Motor neuron (in vitro differentiated cells): ENCODE results near the gene PPP1R1C. TPM values are rescaled to one million over a fixed set of nuclear protein-coding genes. Genes with fewer than 3 reads are reported as not detected.
A peak's percentile ranks its signal among the peaks of the same experiment; 100 is the strongest.

Experiments
- ATAC-seq, 8 experiments: fragments of 200-7000 bp; cut with Tn5 transposase; replicated peaks in 6 of 8; 2 replicates each; pipeline ENCODE4 v1.8.0; 2021; ENCODE audit warnings: mild to moderate bottlenecking in 8 of 8, moderate library complexity in 8 of 8
- H3K27ac ChIP-seq, 2 donors: fragments of 250-450 bp; sonication (Bioruptor Pico); 2 replicates each; pipeline ENCODE4 v1.9.0; 2021; ENCODE audit warnings: antibody characterized with exemption in 2 of 2, mild to moderate bottlenecking in 2 of 2, moderate library complexity in 1 of 2
- H3K4me1 ChIP-seq, 2 donors: fragments of 250-450 bp; sonication (Bioruptor Pico); replicated peaks in 1 of 2; 2 replicates each; pipeline ENCODE4 v1.6.1; 2021; ENCODE audit warnings: antibody characterized with exemption in 2 of 2, mild to moderate bottlenecking in 2 of 2, moderate library complexity in 1 of 2
- H3K4me3 ChIP-seq, 5 donors: fragments of 250-450 bp; sonication (Bioruptor Pico); 2 replicates each; pipeline ENCODE4 v1.9.0; 2021; ENCODE audit warnings: antibody characterized with exemption in 5 of 5, mild to moderate bottlenecking in 5 of 5, moderate library complexity in 4 of 5
- WGBS, 10 experiments: fragments of 450-650 bp; shearing (Covaris generic); methylation state at CpG; one replicate each; pipeline ENCODE4 v1.0.0; 2022; 5-methylcytosine and 5-hydroxymethylcytosine counted together
- in situ Hi-C, 9 experiments: fragments of 400-800 bp; cut with MboI; loops; one replicate each; pipeline ENCODE4 v1.15.0; 2021; ENCODE audit warnings: low sequenced_read_pairs in 9 of 9, low pct_unique_long_range_greater_than_20kb in 2 of 9; ENCODE audit not compliant: unreplicated experiment in 9 of 9
- total RNA-seq, 8 experiments: library from RNA; unstranded; fragments of 300-600 nt; gene quantifications; 2 replicates each; pipeline versions ENCODE4 v1.2.3 to v1.2.4, GENCODE V29; 2022

Gene PPP1R1C
- total RNA-seq, 8 experiments from 2014 or later: 0.14 to 10.3 (median 0.46) TPM; not detected in 3

- Histone ChIP-seq H3K4me1 (no peaks in the 10 kb centered on the region), H3K4me3 (no peak overlapping the region), H3K27ac (no peak overlapping the region)
- ATAC-seq: no peak
- in situ Hi-C loops: no loop called here
- WGBS, 10 experiments: 0 to 93% (median 50%) methylated on average over 1 to 2 of the region's 2 CpGs; no CpG with 5 or more reads in 4 of the 10 experiments
Observed at GRCh38 chr2:181978351-181979150, 7.1 kb upstream of the PPP1R1C start.

GRCh38 chr2:181984060-181984459 is 1.6 kb upstream of the PPP1R1C start:
- in situ Hi-C loops: no loop called here
- ATAC-seq: no peak
- H3K4me3 ChIP-seq: no peak overlapping the region
- no peak overlapping the region for H3K27ac ChIP-seq
- peaks cover 5 to 9% of the 10 kb centered on the region in 2 donors for H3K4me1 ChIP-seq
- WGBS, 10 experiments: 22 to 100% (median 94%) methylated on average over 1 of the region's 1 CpG; no CpG with 5 or more reads in 4 of the 10 experiments

- ATAC-seq: peak in 1 of 8 experiments; percentile 4
- Histone ChIP-seq H3K27ac (no peak overlapping the region), H3K4me3 (no peak overlapping the region), H3K4me1 (peaks cover 5 to 9% of the 10 kb centered on the region in 2 donors)
- in situ Hi-C loops: no loop called here
- WGBS, 10 experiments: 20 to 100% (median 81%) methylated on average over 1 to 4 of the region's 4 CpGs; no CpG with 5 or more reads in 1 of the 10 experiments
Observed at GRCh38 chr2:181984814-181985631, 630 bp upstream of the PPP1R1C start.

- no peak overlapping the region for H3K4me3 ChIP-seq
- WGBS, 10 experiments: 63 to 87% (median 78%) methylated on average over 3 to 7 of the region's 7 CpGs
- peak in 5 of 8 experiments; percentile 40 to 74 (median 59) for ATAC-seq
- peaks cover 5 to 9% of the 10 kb centered on the region in 2 donors for H3K4me1 ChIP-seq
- in situ Hi-C loops: no loop called here
- H3K27ac ChIP-seq: no peak overlapping the region
Observed at GRCh38 chr2:181988154-181988924, 2.7 kb downstream of the PPP1R1C start.

GRCh38 chr2:181989099-181989498 is 3.4 kb downstream of the PPP1R1C start:
- Histone ChIP-seq H3K4me3 (no peak overlapping the region), H3K4me1 (peaks cover 5 to 9% of the 10 kb centered on the region in 2 donors), H3K27ac (no peak overlapping the region)
- 0 to 100% (median 93%) methylated on average over 1 of the region's 1 CpG; no CpG with 5 or more reads in 2 of the 10 experiments for WGBS, 10 experiments
- in situ Hi-C loops: no loop called here
- no peak for ATAC-seq

- no peak for ATAC-seq
- no peak overlapping the region for H3K4me3 ChIP-seq
- WGBS, 10 experiments: 33 to 93% (median 85%) methylated on average over 2 of the region's 2 CpGs; no CpG with 5 or more reads in 3 of the 10 experiments
- H3K4me1 ChIP-seq: peaks cover 2 to 5% of the 10 kb centered on the region in 2 donors
- no peak overlapping the region for H3K27ac ChIP-seq
- in situ Hi-C loops: no loop called here
Observed at GRCh38 chr2:181991171-181991885, 5.7 kb downstream of the PPP1R1C start.

- no peak overlapping the region for H3K27ac ChIP-seq
- WGBS, 10 experiments: 60 to 93% (median 81%) methylated on average over 2 to 3 of the region's 3 CpGs; no CpG with 5 or more reads in 1 of the 10 experiments
- in situ Hi-C loops: no loop called here
- peaks cover 2 to 5% of the 10 kb centered on the region in 2 donors for H3K4me1 ChIP-seq
- ATAC-seq: no peak
- no peak overlapping the region for H3K4me3 ChIP-seq
Observed at GRCh38 chr2:181992776-181993175, 7.1 kb downstream of the PPP1R1C start.

- WGBS, 10 experiments: 67 to 91% (median 84%) methylated on average over 1 of the region's 1 CpG; no CpG with 5 or more reads in 6 of the 10 experiments
- H3K4me3 ChIP-seq: no peak overlapping the region
- peak in 6 of 8 experiments; percentile 56 to 98 (median 86) for ATAC-seq
- in situ Hi-C loops: no loop called here
- no peaks in the 10 kb centered on the region for H3K4me1 ChIP-seq
- no peak overlapping the region for H3K27ac ChIP-seq
Observed at GRCh38 chr2:181995289-181995688, 9.6 kb downstream of the PPP1R1C start.

- in situ Hi-C loops: no loop called here
- ATAC-seq: no peak
- Histone ChIP-seq H3K4me3 (no peak overlapping the region), H3K27ac (no peak overlapping the region), H3K4me1 (no peaks in the 10 kb centered on the region)
- 38 to 94% (median 76%) methylated on average over 3 to 8 of the region's 8 CpGs for WGBS, 10 experiments
Observed at GRCh38 chr2:181998041-181998835, 12.6 kb downstream of the PPP1R1C start.

- no peak overlapping the region for H3K27ac ChIP-seq
- H3K4me3 ChIP-seq: no peak overlapping the region
- in situ Hi-C loops: no loop called here
- ATAC-seq: no peak
- WGBS, 10 experiments: 50 to 100% (median 87%) methylated on average over 1 to 2 of the region's 2 CpGs; no CpG with 5 or more reads in 2 of the 10 experiments
- H3K4me1 ChIP-seq: no peaks in the 10 kb centered on the region
Observed at GRCh38 chr2:181998891-181999654, 13.4 kb downstream of the PPP1R1C start.

GRCh38 chr2:181999911-182000310 is 14.3 kb downstream of the PPP1R1C start:
- WGBS, 10 experiments: 33 to 100% (median 75%) methylated on average over 1 to 3 of the region's 3 CpGs; no CpG with 5 or more reads in 1 of the 10 experiments
- in situ Hi-C loops: no loop called here
- no peak for ATAC-seq
- H3K4me3 ChIP-seq: no peak overlapping the region
- no peaks in the 10 kb centered on the region for H3K4me1 ChIP-seq
- no peak overlapping the region for H3K27ac ChIP-seq
